Liver (tissue), 3 donors: ENCODE data around the gene PODXL2.

Source experiments
- JUND ChIP-seq, 2 donors: IDR thresholded peaks; 2 replicates each; pipeline ENCODE4 v1.6.1; 2016; ENCODE audit warnings: antibody characterized with exemption in 2 of 2
- TF ChIP-seq, protein P1 (sequence below): fragments of 150-350 bp; IDR thresholded peaks from 2 replicates; pipeline ENCODE4 v1.5.1; 2017; ENCODE audit warnings: improper control_type of control experiment, low read depth, low read length; ENCODE audit not compliant: missing input control
- TF ChIP-seq, protein P2 (sequence below): IDR thresholded peaks from 2 replicates; pipeline ENCODE4 v1.6.1; 2016; ENCODE audit warnings: antibody characterized with exemption
- TF ChIP-seq, protein P3 (sequence below): IDR thresholded peaks from 2 replicates; pipeline ENCODE4 v1.6.1; 2016; ENCODE audit warnings: antibody characterized with exemption, mild to moderate bottlenecking
- donor health status: healthy.
- donor health status: healthy.

DNA sequence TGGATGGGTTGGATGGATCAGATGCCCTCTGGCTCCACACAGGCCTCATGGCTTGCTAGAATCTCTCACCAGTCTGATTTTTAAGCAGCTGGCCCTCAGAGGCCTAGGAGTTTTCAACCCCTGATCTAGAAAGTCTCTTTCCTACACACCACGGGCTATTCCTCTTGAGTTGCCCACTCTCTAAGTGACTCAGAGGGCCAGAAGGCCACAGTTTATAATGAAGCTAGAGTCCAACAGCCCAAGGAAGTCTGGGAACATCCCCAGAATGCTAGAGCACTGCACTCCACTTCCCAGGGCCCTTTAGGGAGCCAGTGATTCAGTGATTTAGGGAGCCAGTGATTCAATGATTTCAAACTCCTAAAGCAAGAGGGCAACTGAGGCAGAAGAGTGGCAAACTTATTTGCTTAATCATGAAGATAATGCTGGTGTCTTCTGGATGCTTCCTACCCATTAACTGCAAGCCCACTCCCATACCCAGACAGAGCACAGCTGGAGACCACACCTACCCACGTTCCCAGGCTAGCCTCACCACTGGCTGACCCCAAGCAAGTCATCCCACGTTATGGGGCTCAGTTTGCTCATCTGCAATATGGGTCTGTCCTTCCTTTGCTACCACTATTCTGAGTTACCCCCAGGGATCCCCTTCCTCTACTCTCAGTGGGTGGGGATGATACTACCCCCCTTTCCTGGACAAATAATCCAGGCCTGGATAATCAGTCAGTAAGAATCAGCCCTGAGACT lies 80.5 kb downstream of the PODXL2 start:
- TF ChIP-seq JUND (IDR thresholded peaks at IDR 0.05), result no peak
- TF ChIP-seq, protein P1, sequence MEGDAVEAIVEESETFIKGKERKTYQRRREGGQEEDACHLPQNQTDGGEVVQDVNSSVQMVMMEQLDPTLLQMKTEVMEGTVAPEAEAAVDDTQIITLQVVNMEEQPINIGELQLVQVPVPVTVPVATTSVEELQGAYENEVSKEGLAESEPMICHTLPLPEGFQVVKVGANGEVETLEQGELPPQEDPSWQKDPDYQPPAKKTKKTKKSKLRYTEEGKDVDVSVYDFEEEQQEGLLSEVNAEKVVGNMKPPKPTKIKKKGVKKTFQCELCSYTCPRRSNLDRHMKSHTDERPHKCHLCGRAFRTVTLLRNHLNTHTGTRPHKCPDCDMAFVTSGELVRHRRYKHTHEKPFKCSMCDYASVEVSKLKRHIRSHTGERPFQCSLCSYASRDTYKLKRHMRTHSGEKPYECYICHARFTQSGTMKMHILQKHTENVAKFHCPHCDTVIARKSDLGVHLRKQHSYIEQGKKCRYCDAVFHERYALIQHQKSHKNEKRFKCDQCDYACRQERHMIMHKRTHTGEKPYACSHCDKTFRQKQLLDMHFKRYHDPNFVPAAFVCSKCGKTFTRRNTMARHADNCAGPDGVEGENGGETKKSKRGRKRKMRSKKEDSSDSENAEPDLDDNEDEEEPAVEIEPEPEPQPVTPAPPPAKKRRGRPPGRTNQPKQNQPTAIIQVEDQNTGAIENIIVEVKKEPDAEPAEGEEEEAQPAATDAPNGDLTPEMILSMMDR, result no peak
- TF ChIP-seq, protein P2, sequence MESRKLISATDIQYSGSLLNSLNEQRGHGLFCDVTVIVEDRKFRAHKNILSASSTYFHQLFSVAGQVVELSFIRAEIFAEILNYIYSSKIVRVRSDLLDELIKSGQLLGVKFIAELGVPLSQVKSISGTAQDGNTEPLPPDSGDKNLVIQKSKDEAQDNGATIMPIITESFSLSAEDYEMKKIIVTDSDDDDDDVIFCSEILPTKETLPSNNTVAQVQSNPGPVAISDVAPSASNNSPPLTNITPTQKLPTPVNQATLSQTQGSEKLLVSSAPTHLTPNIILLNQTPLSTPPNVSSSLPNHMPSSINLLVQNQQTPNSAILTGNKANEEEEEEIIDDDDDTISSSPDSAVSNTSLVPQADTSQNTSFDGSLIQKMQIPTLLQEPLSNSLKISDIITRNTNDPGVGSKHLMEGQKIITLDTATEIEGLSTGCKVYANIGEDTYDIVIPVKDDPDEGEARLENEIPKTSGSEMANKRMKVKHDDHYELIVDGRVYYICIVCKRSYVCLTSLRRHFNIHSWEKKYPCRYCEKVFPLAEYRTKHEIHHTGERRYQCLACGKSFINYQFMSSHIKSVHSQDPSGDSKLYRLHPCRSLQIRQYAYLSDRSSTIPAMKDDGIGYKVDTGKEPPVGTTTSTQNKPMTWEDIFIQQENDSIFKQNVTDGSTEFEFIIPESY, result no peak
- TF ChIP-seq, protein P3, sequence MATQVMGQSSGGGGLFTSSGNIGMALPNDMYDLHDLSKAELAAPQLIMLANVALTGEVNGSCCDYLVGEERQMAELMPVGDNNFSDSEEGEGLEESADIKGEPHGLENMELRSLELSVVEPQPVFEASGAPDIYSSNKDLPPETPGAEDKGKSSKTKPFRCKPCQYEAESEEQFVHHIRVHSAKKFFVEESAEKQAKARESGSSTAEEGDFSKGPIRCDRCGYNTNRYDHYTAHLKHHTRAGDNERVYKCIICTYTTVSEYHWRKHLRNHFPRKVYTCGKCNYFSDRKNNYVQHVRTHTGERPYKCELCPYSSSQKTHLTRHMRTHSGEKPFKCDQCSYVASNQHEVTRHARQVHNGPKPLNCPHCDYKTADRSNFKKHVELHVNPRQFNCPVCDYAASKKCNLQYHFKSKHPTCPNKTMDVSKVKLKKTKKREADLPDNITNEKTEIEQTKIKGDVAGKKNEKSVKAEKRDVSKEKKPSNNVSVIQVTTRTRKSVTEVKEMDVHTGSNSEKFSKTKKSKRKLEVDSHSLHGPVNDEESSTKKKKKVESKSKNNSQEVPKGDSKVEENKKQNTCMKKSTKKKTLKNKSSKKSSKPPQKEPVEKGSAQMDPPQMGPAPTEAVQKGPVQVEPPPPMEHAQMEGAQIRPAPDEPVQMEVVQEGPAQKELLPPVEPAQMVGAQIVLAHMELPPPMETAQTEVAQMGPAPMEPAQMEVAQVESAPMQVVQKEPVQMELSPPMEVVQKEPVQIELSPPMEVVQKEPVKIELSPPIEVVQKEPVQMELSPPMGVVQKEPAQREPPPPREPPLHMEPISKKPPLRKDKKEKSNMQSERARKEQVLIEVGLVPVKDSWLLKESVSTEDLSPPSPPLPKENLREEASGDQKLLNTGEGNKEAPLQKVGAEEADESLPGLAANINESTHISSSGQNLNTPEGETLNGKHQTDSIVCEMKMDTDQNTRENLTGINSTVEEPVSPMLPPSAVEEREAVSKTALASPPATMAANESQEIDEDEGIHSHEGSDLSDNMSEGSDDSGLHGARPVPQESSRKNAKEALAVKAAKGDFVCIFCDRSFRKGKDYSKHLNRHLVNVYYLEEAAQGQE, result no peak
